Erythroblast (primary cell): Measurements from ENCODE around the gene DIAPH3.

ENCODE experiments used
- GATA1 ChIP-seq: IDR thresholded peaks from 2 replicates; pipeline ENCODE4 v1.6.1; 2011; ENCODE audit warnings: low read depth, mild to moderate bottlenecking, control low read depth, low read length, moderate library complexity
- POLR2A ChIP-seq: IDR thresholded peaks from 2 replicates; pipeline ENCODE4 v1.6.1; 2011; ENCODE audit warnings: mild to moderate bottlenecking, low read length

- TF ChIP-seq POLR2A (no peak), GATA1 (no peak)
These were observed 44.9 kb downstream of the DIAPH3 start for GRCh38 chr13:60118696-60119400.
